ENCODE data around the gene SUN3. TPM values are rescaled to one million over a fixed set of nuclear protein-coding genes. Genes with fewer than 3 reads are reported as not detected.

The SUN3 gene
- total RNA-seq, 4 donors from 2014 or later: not detected

- no peak for DNase-seq
These were observed 38.6 kb upstream of the SUN3 start for GRCh38 chr7:48067475-48067874.

GRCh38 chr7:48063985-48064384 lies 35.1 kb upstream of the SUN3 start:
- Histone ChIP-seq H3K27ac (no peak overlapping the region), H3K36me3 (no peaks in the 10 kb centered on the region), H3K4me3 (no peak overlapping the region), H3K4me1 (no peaks in the 10 kb centered on the region), H3K27me3 (no peaks in the 10 kb centered on the region), H3K9me3 (peaks cover 0 to 4% (median 0%) of the 10 kb centered on the region in 3 donors)
- in situ Hi-C loops (cut with MboI; ENCODE audit: low sequenced_read_pairs in 4 of 4) (no loop called here), intact Hi-C loops (cut with DNase I; ENCODE audit: low total_unique reads) (no loop called here)
- TF ChIP-seq POLR2A (IDR thresholded peaks at IDR 0.05): no peak
- ATAC-seq (no peak), DNase-seq (no peak)

More at GRCh38 chr7:48067475-48067874, 38.6 kb upstream of the SUN3 start:
- Histone ChIP-seq H3K9me3 (peaks cover 0 to 4% (median 0%) of the 10 kb centered on the region in 3 donors), H3K27ac (no peak overlapping the region), H3K36me3 (no peaks in the 10 kb centered on the region), H3K27me3 (no peaks in the 10 kb centered on the region), H3K4me1 (no peaks in the 10 kb centered on the region), H3K4me3 (no peak overlapping the region)
- intact Hi-C loops (cut with DNase I; ENCODE audit: low total_unique reads): no loop called here
- TF ChIP-seq CTCF (IDR thresholded peaks at IDR 0.05 in 4 of 5, conservative IDR thresholded peaks at IDR 0.05 in 1 of 5) (no peak), POLR2A (IDR thresholded peaks at IDR 0.05) (no peak)
- ATAC-seq: no peak
- in situ Hi-C loops (cut with MboI; ENCODE audit: low sequenced_read_pairs in 4 of 4): no loop called here

GRCh38 chr7:48059706-48060105 lies 30.8 kb upstream of the SUN3 start:
- no peak overlapping the region for H3K27ac ChIP-seq
- peaks cover 0 to 4% (median 0%) of the 10 kb centered on the region in 3 donors for H3K9me3 ChIP-seq
- in situ Hi-C loops (cut with MboI; ENCODE audit: low sequenced_read_pairs in 4 of 4) (no loop called here), intact Hi-C loops (cut with DNase I; ENCODE audit: low total_unique reads) (no loop called here)
- H3K4me1 ChIP-seq: no peaks in the 10 kb centered on the region
- no peak for ATAC-seq
- H3K27me3 ChIP-seq: no peaks in the 10 kb centered on the region
- H3K4me3 ChIP-seq: no peak overlapping the region
- H3K36me3 ChIP-seq: no peaks in the 10 kb centered on the region
- no peak for DNase-seq
- TF ChIP-seq CTCF (IDR thresholded peaks at IDR 0.05 in 4 of 5, conservative IDR thresholded peaks at IDR 0.05 in 1 of 5) (no peak), POLR2A (IDR thresholded peaks at IDR 0.05) (no peak)

GRCh38 chr7:48058990-48059389 lies 30.1 kb upstream of the SUN3 start:
- Histone ChIP-seq H3K36me3 (no peaks in the 10 kb centered on the region), H3K27ac (no peak overlapping the region), H3K9me3 (peaks cover 0 to 4% (median 0%) of the 10 kb centered on the region in 3 donors), H3K27me3 (no peaks in the 10 kb centered on the region), H3K4me1 (no peaks in the 10 kb centered on the region), H3K4me3 (no peak overlapping the region)
- intact Hi-C loops (cut with DNase I; ENCODE audit: low total_unique reads): no loop called here
- in situ Hi-C loops (cut with MboI; ENCODE audit: low sequenced_read_pairs in 4 of 4): no loop called here
- no peak for ATAC-seq
- no peak for DNase-seq
- TF ChIP-seq POLR2A (IDR thresholded peaks at IDR 0.05) (no peak), CTCF (IDR thresholded peaks at IDR 0.05 in 4 of 5, conservative IDR thresholded peaks at IDR 0.05 in 1 of 5) (no peak)

GRCh38 chr7:48053736-48054135 lies 24.8 kb upstream of the SUN3 start:
- Histone ChIP-seq H3K4me1 (no peaks in the 10 kb centered on the region), H3K4me3 (no peak overlapping the region), H3K36me3 (no peaks in the 10 kb centered on the region), H3K9me3 (no peaks in the 10 kb centered on the region), H3K27me3 (no peaks in the 10 kb centered on the region), H3K27ac (no peak overlapping the region)
- ATAC-seq (no peak), DNase-seq (no peak)
- in situ Hi-C loops (cut with MboI; ENCODE audit: low sequenced_read_pairs in 4 of 4): no loop called here
- intact Hi-C loops (cut with DNase I; ENCODE audit: low total_unique reads): no loop called here
- TF ChIP-seq CTCF (IDR thresholded peaks at IDR 0.05 in 4 of 5, conservative IDR thresholded peaks at IDR 0.05 in 1 of 5) (no peak), POLR2A (IDR thresholded peaks at IDR 0.05) (no peak)
